Natural killer cell (primary cell): ENCODE data around the gene SNRPF. TPM values are rescaled to one million over a fixed set of nuclear protein-coding genes. Genes with fewer than 3 reads are reported as not detected.
A peak's percentile ranks its signal among the peaks of the same experiment; 100 is the strongest.

Experiments
- ATAC-seq, 3 donors: fragments of 150-1000 bp in 2 of 3; fragments of 200-7000 bp in 1 of 3; cut with Tn5 transposase; 1 replicate in 1 of 3; 2 replicates in 2 of 3; pipeline ENCODE4 v1.10.0; 2021; ENCODE audit warnings: mild to moderate bottlenecking in 2 of 3, moderate library complexity in 2 of 3
- DNase-seq, 2 donors: peaks; one replicate each; pipeline versions ENCODE4 v3.0.0 to v3.0.0-alpha.2; 2013 to 2021; ENCODE audit warnings: mixed read lengths in 1 of 2
- H3K27ac ChIP-seq: one replicate; pipeline ENCODE4 v1.5.1; 2013; ENCODE audit warnings: mild to moderate bottlenecking, low read length
- H3K27me3 ChIP-seq: one replicate; pipeline ENCODE4 v1.6.1; 2013; ENCODE audit warnings: low read length; ENCODE audit not compliant: control insufficient read depth, insufficient read depth
- H3K36me3 ChIP-seq: one replicate; pipeline ENCODE4 v1.6.1; 2013; ENCODE audit warnings: low read length; ENCODE audit not compliant: control insufficient read depth, insufficient read depth
- H3K4me1 ChIP-seq: one replicate; pipeline ENCODE4 v1.6.1; 2013; ENCODE audit warnings: low read length; ENCODE audit not compliant: control insufficient read depth, insufficient read depth
- H3K4me3 ChIP-seq: one replicate; pipeline ENCODE4 v1.5.1; 2013; ENCODE audit warnings: low read length
- H3K9me3 ChIP-seq: one replicate; pipeline ENCODE4 v1.6.1; 2013; ENCODE audit warnings: low read length; ENCODE audit not compliant: control insufficient read depth, insufficient read depth
- H3K27ac Mint-ChIP-seq, 2 donors: one replicate each; pipeline ENCODE4 v1.8.0; 2022; ENCODE audit warnings: mild to moderate bottlenecking in 2 of 2, mixed read lengths in 2 of 2, moderate library complexity in 1 of 2
- H3K27me3 Mint-ChIP-seq, 2 donors: one replicate each; pipeline ENCODE4 v1.8.0; 2022; ENCODE audit warnings: low read depth in 2 of 2, mixed read lengths in 2 of 2
- H3K36me3 Mint-ChIP-seq: one replicate; pipeline ENCODE4 v1.8.0; 2022; ENCODE audit warnings: mixed read lengths
- H3K4me1 Mint-ChIP-seq, 2 donors: one replicate each; pipeline ENCODE4 v1.8.0; 2022; ENCODE audit warnings: mixed read lengths in 2 of 2
- H3K4me3 Mint-ChIP-seq: one replicate; pipeline ENCODE4 v1.8.0; 2022; ENCODE audit warnings: mild to moderate bottlenecking, moderate library complexity, mixed read lengths
- H3K9me3 Mint-ChIP-seq, 2 donors: one replicate each; pipeline ENCODE4 v1.8.0; 2022; ENCODE audit warnings: mixed read lengths in 2 of 2
- WGBS: methylation state at CpG from one replicate; pipeline ENCODE4 v1.1.7; 2013; ENCODE audit warnings: missing lambda C conversion rate; ENCODE audit not compliant: insufficient coverage; 5-methylcytosine and 5-hydroxymethylcytosine counted together
- intact Hi-C: fragments of 100-400 bp; cut with micrococcal nuclease; formaldehyde crosslinking; loops from one replicate; pipeline ENCODE4 v1.14.2; 2022
- total RNA-seq, 4 donors: library from RNA; stranded (reverse); fragments of 120-200 nt in 1 of 4; gene quantifications; one replicate each; pipeline versions ENCODE4 v1.2.3 to v1.2.4, GENCODE V29; 2013 to 2022
- TF ChIP-seq, protein P1 (sequence below): fragments of 200-600 bp; IDR thresholded peaks from one replicate; pipeline ENCODE4 v1.8.0; 2022; ENCODE audit warnings: antibody characterized with exemption

Gene SNRPF
- total RNA-seq, 3 donors from 2014 or later (not counting 1 experiment from before 2014, with no cell fraction given), result 22.7 to 25.3 (median 24.5) TPM

DNA sequence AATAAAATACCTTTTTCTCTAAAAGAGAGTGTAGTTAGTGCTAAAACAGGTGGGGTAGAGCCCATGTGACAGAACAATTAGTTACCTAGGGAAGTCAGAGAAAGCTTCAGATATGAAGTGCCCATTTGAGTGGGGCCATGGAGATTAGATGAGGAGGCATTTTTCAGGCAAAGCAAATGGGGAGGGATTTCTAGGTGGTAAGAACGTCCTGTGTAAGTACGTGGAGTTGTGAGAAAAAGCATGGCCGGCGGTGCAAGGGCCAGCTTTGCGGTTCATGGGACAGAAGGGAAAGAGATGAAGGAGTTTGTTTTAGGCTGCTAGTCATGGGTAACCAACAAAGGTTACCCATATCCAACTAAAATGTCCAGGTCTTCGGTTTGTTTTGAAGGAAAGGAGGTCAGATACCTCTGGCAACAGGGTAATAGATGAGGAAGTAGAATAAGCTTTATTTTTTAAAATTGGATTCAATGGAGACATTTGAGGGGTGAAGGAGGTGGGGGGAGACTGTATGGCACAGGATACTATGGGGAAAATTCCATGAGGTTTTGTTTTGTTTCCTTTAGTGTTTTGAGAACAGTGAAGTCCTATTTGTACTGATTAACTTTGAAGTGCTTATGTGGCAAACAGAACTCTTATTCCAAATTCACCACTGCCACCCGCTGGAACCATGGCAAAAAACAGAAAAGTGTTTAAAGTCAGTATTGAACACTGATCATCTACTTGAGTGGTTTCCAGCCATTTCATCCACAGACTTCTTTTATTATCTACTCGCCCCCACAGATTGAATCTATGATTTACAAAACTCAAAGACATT lies 10.0 kb upstream of the SNRPF start:
- TF ChIP-seq, protein P1, sequence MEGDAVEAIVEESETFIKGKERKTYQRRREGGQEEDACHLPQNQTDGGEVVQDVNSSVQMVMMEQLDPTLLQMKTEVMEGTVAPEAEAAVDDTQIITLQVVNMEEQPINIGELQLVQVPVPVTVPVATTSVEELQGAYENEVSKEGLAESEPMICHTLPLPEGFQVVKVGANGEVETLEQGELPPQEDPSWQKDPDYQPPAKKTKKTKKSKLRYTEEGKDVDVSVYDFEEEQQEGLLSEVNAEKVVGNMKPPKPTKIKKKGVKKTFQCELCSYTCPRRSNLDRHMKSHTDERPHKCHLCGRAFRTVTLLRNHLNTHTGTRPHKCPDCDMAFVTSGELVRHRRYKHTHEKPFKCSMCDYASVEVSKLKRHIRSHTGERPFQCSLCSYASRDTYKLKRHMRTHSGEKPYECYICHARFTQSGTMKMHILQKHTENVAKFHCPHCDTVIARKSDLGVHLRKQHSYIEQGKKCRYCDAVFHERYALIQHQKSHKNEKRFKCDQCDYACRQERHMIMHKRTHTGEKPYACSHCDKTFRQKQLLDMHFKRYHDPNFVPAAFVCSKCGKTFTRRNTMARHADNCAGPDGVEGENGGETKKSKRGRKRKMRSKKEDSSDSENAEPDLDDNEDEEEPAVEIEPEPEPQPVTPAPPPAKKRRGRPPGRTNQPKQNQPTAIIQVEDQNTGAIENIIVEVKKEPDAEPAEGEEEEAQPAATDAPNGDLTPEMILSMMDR, result no peak
- peaks cover 11 to 30% of the 10 kb centered on the region in 2 donors for H3K27me3 Mint-ChIP-seq
- Histone ChIP-seq H3K9me3 (no peaks in the 10 kb centered on the region), H3K27me3 (peaks cover 2% of the 10 kb centered on the region), H3K4me1 (peaks cover 4% of the 10 kb centered on the region), H3K36me3 (no peaks in the 10 kb centered on the region), H3K27ac (no peak overlapping the region), H3K4me3 (no peak overlapping the region)
- no peaks in the 10 kb centered on the region for H3K36me3 Mint-ChIP-seq
- ATAC-seq, result no peak
- WGBS, result 71% methylated on average over 8 of the region's 8 CpGs
- no peak for DNase-seq
- H3K4me3 Mint-ChIP-seq, result no peak overlapping the region
- H3K27ac Mint-ChIP-seq, result no peak overlapping the region
- peaks cover 13 to 14% of the 10 kb centered on the region in 2 donors for H3K4me1 Mint-ChIP-seq
- no peaks in the 10 kb centered on the region for H3K9me3 Mint-ChIP-seq
- intact Hi-C loops, result no loop called here

DNA sequence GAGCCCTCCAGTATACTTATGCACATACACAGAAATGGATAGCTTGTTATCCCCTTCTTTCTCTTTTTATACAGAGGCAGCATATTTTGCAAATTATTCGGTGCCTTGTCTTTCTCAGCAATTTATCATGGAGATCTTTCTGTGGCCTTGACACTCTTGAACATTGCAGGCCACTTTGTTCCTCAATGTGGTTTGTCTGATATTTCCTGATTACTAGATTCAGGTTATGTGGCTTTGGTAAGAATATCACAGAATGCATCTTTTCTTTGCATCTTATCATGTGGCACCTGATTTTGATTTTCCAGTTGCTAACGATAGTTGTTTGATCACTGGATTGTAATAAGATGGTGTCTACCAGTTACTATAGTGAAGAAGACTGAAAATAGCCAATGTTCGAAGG lies 7.1 kb upstream of the SNRPF start:
- no peaks in the 10 kb centered on the region for H3K9me3 ChIP-seq
- H3K4me1 ChIP-seq, result peaks cover 4% of the 10 kb centered on the region
- WGBS, result 17% methylated on average over 3 of the region's 3 CpGs
- H3K27me3 ChIP-seq, result peaks cover 5% of the 10 kb centered on the region
- TF ChIP-seq, protein P1, result no peak
- Mint-ChIP-seq H3K36me3 (no peaks in the 10 kb centered on the region), H3K27me3 (peaks cover 14 to 24% of the 10 kb centered on the region in 2 donors), H3K27ac (no peak overlapping the region), H3K4me3 (no peak overlapping the region), H3K9me3 (no peaks in the 10 kb centered on the region), H3K4me1 (peaks cover 13 to 14% of the 10 kb centered on the region in 2 donors)
- ATAC-seq, result peak in 2 of 3 donors; percentile 46 to 52
- no peak overlapping the region for H3K4me3 ChIP-seq
- H3K27ac ChIP-seq, result no peak overlapping the region
- intact Hi-C loops, result no loop called here
- no peak for DNase-seq
- H3K36me3 ChIP-seq, result no peaks in the 10 kb centered on the region

DNA sequence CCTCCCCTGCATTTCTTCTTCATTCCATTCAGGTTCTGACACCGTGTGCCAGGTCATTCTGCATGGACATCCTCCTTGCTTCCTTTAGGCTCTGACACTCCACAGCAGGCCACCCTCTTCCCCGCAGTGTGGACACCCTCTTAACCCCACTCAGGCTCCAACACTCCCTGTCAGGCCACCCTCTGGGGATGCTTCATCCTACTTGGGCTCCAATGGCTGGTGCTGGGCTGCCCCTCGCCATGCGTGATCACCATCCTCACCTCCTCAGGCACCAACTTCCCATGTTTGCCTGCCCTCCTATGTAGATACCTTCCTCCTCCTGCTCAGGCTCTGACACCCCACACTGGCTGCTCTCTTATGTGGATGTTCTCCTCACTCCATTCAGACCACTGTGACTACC lies 6.6 kb upstream of the SNRPF start:
- TF ChIP-seq, protein P1, result no peak
- ATAC-seq, result no peak
- H3K4me1 ChIP-seq, result peaks cover 4% of the 10 kb centered on the region
- H3K4me3 ChIP-seq, result no peak overlapping the region
- H3K36me3 ChIP-seq, result no peaks in the 10 kb centered on the region
- Mint-ChIP-seq H3K27ac (no peak overlapping the region), H3K27me3 (peaks cover 14 to 23% of the 10 kb centered on the region in 2 donors), H3K4me1 (peaks cover 13 to 14% of the 10 kb centered on the region in 2 donors), H3K9me3 (no peaks in the 10 kb centered on the region), H3K4me3 (no peak overlapping the region), H3K36me3 (no peaks in the 10 kb centered on the region)
- H3K27ac ChIP-seq, result no peak overlapping the region
- H3K9me3 ChIP-seq, result no peaks in the 10 kb centered on the region
- DNase-seq, result no peak
- 94% methylated on average over 4 of the region's 4 CpGs for WGBS
- intact Hi-C loops, result no loop called here
- H3K27me3 ChIP-seq, result peaks cover 6% of the 10 kb centered on the region
